SK-N-SH (cell line): ENCODE results near the gene SAXO1. TPM values are rescaled to one million over a fixed set of nuclear protein-coding genes. Genes with fewer than 3 reads are reported as not detected.
"Not testable (repeated sequence)": the region's sequence is repeated elsewhere in the genome, so short reads cannot be mapped to it uniquely, and the experiment has no call there.

ENCODE experiments used
- CTCF ChIA-PET: fragments of 300-600, 350-600 bp; formaldehyde crosslinking; extraction: SDS; loops from one replicate; lab custom pipeline; 2021; lab: Yijun Ruan, JAX
- POLR2A ChIA-PET: fragments of 350-600 bp; sonication (Branson Sonifier 250); formaldehyde crosslinking; extraction: SDS; loops from one replicate; lab custom pipeline; 2020; ENCODE audit warnings: antibody characterized with exemption, inconsistent platforms; lab: Yijun Ruan, JAX
- DNase-seq: peaks from one replicate; pipeline ENCODE4 v3.0.0; 2012
- H2AFZ ChIP-seq: fragments of 200-600 bp; sonication (generic); 2 replicates; pipeline ENCODE4 v1.8.1; 2016; ENCODE audit warnings: antibody characterized with exemption, mild to moderate bottlenecking, low read depth
- H3F3A ChIP-seq: fragments of 200-600 bp; sonication (generic); replicated peaks from 2 replicates; pipeline ENCODE3; 2016; ENCODE audit warnings: antibody characterized with exemption, mild to moderate bottlenecking; ENCODE audit not compliant: insufficient read depth
- H3K27ac ChIP-seq, 2 experiments: fragments of 200-500 bp in 1 of 2; fragments of 200-600 bp in 1 of 2; sonication (Bioruptor generic) in 1 of 2; sonication (generic), shearing (Covaris generic) in 1 of 2; 2 replicates each; pipeline versions ENCODE4 v1.5.1 to v1.6.1; 2014 to 2016; ENCODE audit warnings: low read depth in 2 of 2, inconsistent platforms in 1 of 2, low read length in 1 of 2, mild to moderate bottlenecking in 1 of 2, mixed read lengths in 1 of 2
- H3K27me3 ChIP-seq: fragments of 200-600 bp; sonication (generic), shearing (Covaris generic); 2 replicates; pipeline ENCODE4 v1.6.1; 2016; ENCODE audit warnings: mixed run types; ENCODE audit not compliant: insufficient read depth
- H3K36me3 ChIP-seq, 2 experiments: fragments of 200-500 bp in 1 of 2; fragments of 200-600 bp in 1 of 2; sonication (Bioruptor generic) in 1 of 2; sonication (generic) in 1 of 2; replicated peaks in 1 of 2; 2 replicates each; pipeline versions ENCODE3 to v1.5.1; 2014 to 2016; ENCODE audit warnings: low read length in 1 of 2, mild to moderate bottlenecking in 1 of 2; ENCODE audit not compliant: insufficient read depth in 2 of 2, control insufficient read depth in 1 of 2
- H3K4me1 ChIP-seq, 2 experiments: fragments of 200-500 bp in 1 of 2; fragments of 200-600 bp in 1 of 2; sonication (Bioruptor generic) in 1 of 2; sonication (generic), shearing (Covaris generic) in 1 of 2; 2 replicates each; pipeline versions ENCODE4 v1.5.1 to v1.6.1; 2014 to 2016; ENCODE audit warnings: low read depth in 1 of 2, low read length in 1 of 2, mixed run types in 1 of 2; ENCODE audit not compliant: insufficient read depth in 2 of 2, control insufficient read depth in 1 of 2
- H3K4me2 ChIP-seq: fragments of 200-600 bp; sonication (generic), shearing (Covaris generic); 2 replicates; pipeline ENCODE4 v1.6.1; 2017; ENCODE audit warnings: mixed run types
- H3K4me3 ChIP-seq, 2 experiments: fragments of 200-500 bp in 1 of 2; fragments of 200-600 bp in 1 of 2; sonication (Bioruptor generic) in 1 of 2; sonication (generic), shearing (Covaris generic) in 1 of 2; 2 replicates each; pipeline versions ENCODE4 v1.5.1 to v1.8.1; 2014 to 2016; ENCODE audit warnings: low read depth in 2 of 2, inconsistent platforms in 1 of 2, low read length in 1 of 2, mild to moderate bottlenecking in 1 of 2, mixed read lengths in 1 of 2, moderate library complexity in 1 of 2
- H3K79me2 ChIP-seq: fragments of 200-600 bp; sonication (generic); 2 replicates; pipeline ENCODE4 v1.8.1; 2017; ENCODE audit warnings: mild to moderate bottlenecking; ENCODE audit not compliant: insufficient read depth
- H3K9ac ChIP-seq: fragments of 200-600 bp; sonication (generic); 2 replicates; pipeline ENCODE4 v1.6.1; 2017; ENCODE audit warnings: mixed run types
- H3K9me2 ChIP-seq: fragments of 200-600 bp; sonication (generic); 2 replicates; pipeline ENCODE4 v1.6.1; 2017; ENCODE audit warnings: mixed run types
- H3K9me3 ChIP-seq: fragments of 200-600 bp; sonication (generic); 2 replicates; pipeline ENCODE4 v1.6.1; 2017; ENCODE audit warnings: mixed run types, mild to moderate bottlenecking, moderate library complexity
- H4K20me1 ChIP-seq: fragments of 200-600 bp; sonication (generic); 2 replicates; pipeline ENCODE4 v1.6.1; 2017; ENCODE audit warnings: mild to moderate bottlenecking, mixed run types; ENCODE audit not compliant: insufficient read depth
- CHD2 ChIP-seq: fragments of 150-350 bp; IDR thresholded peaks from 2 replicates; pipeline ENCODE4 v1.6.1; 2018; ENCODE audit warnings: low read length; ENCODE audit not compliant: partially characterized antibody
- EP300 ChIP-seq, 2 experiments: IDR thresholded peaks; 2 replicates each; pipeline versions ENCODE4 v1.4.0 to v1.6.1; 2012; ENCODE audit warnings: borderline replicate concordance in 1 of 2, low read depth in 1 of 2, low read length in 1 of 2
- EZH2phosphoT487 ChIP-seq: fragments of 200-600 bp; sonication (generic); IDR thresholded peaks from 2 replicates; pipeline ENCODE4 v1.6.1; 2017; ENCODE audit warnings: low read depth, mixed run types, mild to moderate bottlenecking, antibody characterized with exemption, moderate library complexity, borderline replicate concordance
- GATA2 ChIP-seq: sonication (generic); formaldehyde crosslinking; IDR thresholded peaks from 2 replicates; pipeline ENCODE4 v1.5.0; 2020; ENCODE audit warnings: mild to moderate bottlenecking, missing genetic modification reagents
- IRF3 ChIP-seq: fragments of 150-350 bp; IDR thresholded peaks from 2 replicates; pipeline ENCODE4 v1.6.1; 2016; ENCODE audit warnings: mild to moderate bottlenecking, low read depth, low read length
- JUND ChIP-seq: IDR thresholded peaks from 2 replicates; pipeline ENCODE4 v1.4.0; 2012
- MXI1 ChIP-seq: IDR thresholded peaks from 2 replicates; pipeline ENCODE4 v1.6.1; 2012; ENCODE audit warnings: mild to moderate bottlenecking, low read depth, low read length, improper control_type of control experiment
- REST ChIP-seq: IDR thresholded peaks from 2 replicates; pipeline ENCODE4 v1.6.1; 2012; ENCODE audit warnings: mild to moderate bottlenecking, low read depth, low read length, moderate library complexity
- RFX5 ChIP-seq: IDR thresholded peaks from 2 replicates; pipeline ENCODE4 v1.6.1; 2012; ENCODE audit warnings: mild to moderate bottlenecking, improper control_type of control experiment, low read length
- WGBS: methylation state at CpG from one replicate; pipeline ENCODE4 v1.1.6; 2017; ENCODE audit warnings: low lambda C conversion rate; 5-methylcytosine and 5-hydroxymethylcytosine counted together
- polyA plus RNA-seq, 3 experiments: library from polyadenylated mRNA; depleted of rRNA; stranded (reverse); fragments of >200 nt; gene quantifications; 2 replicates each; pipeline ENCODE4 v1.2.3, GENCODE V29; 2012

Gene SAXO1
- polyA plus RNA-seq, 1 of the 3 experiments (the other 2 are of a cell fraction): 0.03 TPM

- TF ChIP-seq EP300 (IDR thresholded peaks at IDR 0.05; ENCODE audit: borderline replicate concordance in 1 of 2, low read depth in 1 of 2, low read length in 1 of 2): no peak
- no peak for TF ChIP-seq REST
- no peak for TF ChIP-seq CHD2
- TF ChIP-seq JUND: no peak
- TF ChIP-seq EZH2phosphoT487: no peak
- no peak for TF ChIP-seq MXI1
- no CpG with 5 or more reads among the region's 2 CpGs for WGBS
- Histone ChIP-seq H3K27me3 (no peaks in the 10 kb centered on the region), H3K4me1 (no peaks in the 10 kb centered on the region; a peak in 1 of 4 replicates), H3K4me2 (no peak overlapping the region), H3K9me2 (no peaks in the 10 kb centered on the region), H3K9ac (no peak overlapping the region), H4K20me1 (no peaks in the 10 kb centered on the region), H3K36me3 (no peaks in the 10 kb centered on the region), H3K9me3 (no peaks in the 10 kb centered on the region), H3F3A (no peaks in the 10 kb centered on the region), H2AFZ (no peak overlapping the region), H3K79me2 (no peaks in the 10 kb centered on the region), H3K27ac (no peak overlapping the region), H3K4me3 (no peak overlapping the region)
- CTCF ChIA-PET: interaction anchor here (2.3 kb wide), 1 partner anchor 766 kb away, joined by 18 read pairs; no protein-coding TSS in a partner anchor
- POLR2A ChIA-PET: no interaction called here
- DNase-seq: no peak
Observed at GRCh38 chr9:19022206-19022605, 10.8 kb downstream of the SAXO1 start.

- H3K9me2 ChIP-seq, H3F3A ChIP-seq, H3K4me3 ChIP-seq, H3K27ac ChIP-seq, H3K79me2 ChIP-seq, H3K27me3 ChIP-seq, H4K20me1 ChIP-seq, DNase-seq, H3K4me1 ChIP-seq, H3K9ac ChIP-seq, H3K4me2 ChIP-seq, H3K9me3 ChIP-seq, POLR2A ChIA-PET, H3K36me3 ChIP-seq, H2AFZ ChIP-seq: not testable (repeated sequence)
- 88% methylated on average over 2 of the region's 2 CpGs for WGBS
- CTCF ChIA-PET: interaction anchor here (1.7 to 2.3 kb wide), 2 partner anchors 766 to 1210 kb away, joined by 4 to 18 read pairs; no protein-coding TSS in a partner anchor
Observed at GRCh38 chr9:19021649-19022048, 11.4 kb downstream of the SAXO1 start.

GRCh38 chr9:19020886-19021455 lies 12.0 kb downstream of the SAXO1 start:
- CTCF ChIA-PET: interaction anchor here (0.8 to 2.3 kb wide), 3 partner anchors 577 to 1210 kb away, joined by 3 to 18 read pairs (median 4); no protein-coding TSS in a partner anchor
- H3K27me3 ChIP-seq: no peaks in the 10 kb centered on the region
- no peak for DNase-seq

More at GRCh38 chr9:19020886-19021455, 12.0 kb downstream of the SAXO1 start:
- TF ChIP-seq RFX5 (no peak), IRF3 (no peak), GATA2 (CRISPR knock-in tag) (no peak)
- Histone ChIP-seq H3F3A (no peaks in the 10 kb centered on the region), H3K9me2 (no peaks in the 10 kb centered on the region), H3K4me1 (no peaks in the 10 kb centered on the region; a peak in 1 of 4 replicates), H4K20me1 (no peaks in the 10 kb centered on the region), H3K36me3 (no peaks in the 10 kb centered on the region), H3K4me2 (no peak overlapping the region), H3K9me3 (no peaks in the 10 kb centered on the region), H3K4me3 (no peak overlapping the region), H3K9ac (no peak overlapping the region), H3K27ac (no peak overlapping the region), H3K79me2 (no peaks in the 10 kb centered on the region), H2AFZ (no peak overlapping the region)
- POLR2A ChIA-PET: no interaction called here
- WGBS: 69% methylated on average over 3 of the region's 3 CpGs
